ENCODE results near the gene FKTN.

GRCh38 chr9:105608721-105609598 lies 51.0 kb downstream of the FKTN start:
- TF ChIP-seq, protein P1, sequence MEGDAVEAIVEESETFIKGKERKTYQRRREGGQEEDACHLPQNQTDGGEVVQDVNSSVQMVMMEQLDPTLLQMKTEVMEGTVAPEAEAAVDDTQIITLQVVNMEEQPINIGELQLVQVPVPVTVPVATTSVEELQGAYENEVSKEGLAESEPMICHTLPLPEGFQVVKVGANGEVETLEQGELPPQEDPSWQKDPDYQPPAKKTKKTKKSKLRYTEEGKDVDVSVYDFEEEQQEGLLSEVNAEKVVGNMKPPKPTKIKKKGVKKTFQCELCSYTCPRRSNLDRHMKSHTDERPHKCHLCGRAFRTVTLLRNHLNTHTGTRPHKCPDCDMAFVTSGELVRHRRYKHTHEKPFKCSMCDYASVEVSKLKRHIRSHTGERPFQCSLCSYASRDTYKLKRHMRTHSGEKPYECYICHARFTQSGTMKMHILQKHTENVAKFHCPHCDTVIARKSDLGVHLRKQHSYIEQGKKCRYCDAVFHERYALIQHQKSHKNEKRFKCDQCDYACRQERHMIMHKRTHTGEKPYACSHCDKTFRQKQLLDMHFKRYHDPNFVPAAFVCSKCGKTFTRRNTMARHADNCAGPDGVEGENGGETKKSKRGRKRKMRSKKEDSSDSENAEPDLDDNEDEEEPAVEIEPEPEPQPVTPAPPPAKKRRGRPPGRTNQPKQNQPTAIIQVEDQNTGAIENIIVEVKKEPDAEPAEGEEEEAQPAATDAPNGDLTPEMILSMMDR (IDR thresholded peaks at IDR 0.05; ENCODE audit: extremely low read depth in 1 of 2, insufficient read depth in 1 of 2, low read depth in 1 of 2, low read length in 2 of 2): peak; percentile 33 to 38
- TF ChIP-seq FOS (IDR thresholded peaks at IDR 0.05; ENCODE audit: borderline replicate concordance, insufficient read depth, low read length) (no peak), POLR2A (IDR thresholded peaks at IDR 0.05; ENCODE audit: low read depth, low read length) (no peak), EZH2 (IDR thresholded peaks at IDR 0.05; ENCODE audit: borderline replicate concordance, low read depth, low read length, severe bottlenecking) (no peak), POLR2AphosphoS5 (IDR thresholded peaks at IDR 0.05; ENCODE audit: insufficient read depth, low read depth, low read length) (no peak), JUN (IDR thresholded peaks at IDR 0.05; ENCODE audit: borderline replicate concordance, insufficient read depth, insufficient read length, low read depth) (no peak)
- TF ChIP-seq, protein P2, sequence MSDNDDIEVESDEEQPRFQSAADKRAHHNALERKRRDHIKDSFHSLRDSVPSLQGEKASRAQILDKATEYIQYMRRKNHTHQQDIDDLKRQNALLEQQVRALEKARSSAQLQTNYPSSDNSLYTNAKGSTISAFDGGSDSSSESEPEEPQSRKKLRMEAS (IDR thresholded peaks at IDR 0.05; ENCODE audit: insufficient read depth, insufficient read length): no peak
